GM19099 (cell line): ENCODE results near the gene SLC5A10.
A peak's percentile ranks its signal among the peaks of the same experiment; 100 is the strongest.

ENCODE experiments used
- POLR2A ChIP-seq: IDR thresholded peaks from 3 replicates; pipeline ENCODE4 v1.6.1; 2011; ENCODE audit warnings: low read depth; ENCODE audit not compliant: insufficient read length; ENCODE audit errors: extremely low read depth

The SLC5A10 gene

DNA sequence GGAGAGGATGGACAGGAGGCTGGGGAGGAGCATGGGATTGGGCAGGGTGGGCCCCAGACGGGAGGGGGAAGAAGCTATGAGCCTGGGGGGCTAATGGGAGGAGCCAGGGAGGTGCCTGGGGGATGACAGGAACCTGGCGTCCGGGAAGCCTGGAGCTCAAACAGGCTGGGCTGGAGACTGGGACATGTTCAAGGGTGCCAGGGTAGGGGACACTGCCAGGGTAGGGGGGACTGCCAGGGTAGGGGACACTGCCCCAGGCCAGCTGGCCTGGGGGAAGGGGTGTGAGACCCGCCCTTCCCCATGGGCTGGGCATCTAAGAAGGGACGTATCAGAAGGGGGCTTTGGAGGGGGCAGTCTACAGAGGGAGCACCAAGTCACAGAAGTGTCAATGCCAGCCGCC lies 59.6 kb downstream of the SLC5A10 start:
- TF ChIP-seq POLR2A = no peak

DNA sequence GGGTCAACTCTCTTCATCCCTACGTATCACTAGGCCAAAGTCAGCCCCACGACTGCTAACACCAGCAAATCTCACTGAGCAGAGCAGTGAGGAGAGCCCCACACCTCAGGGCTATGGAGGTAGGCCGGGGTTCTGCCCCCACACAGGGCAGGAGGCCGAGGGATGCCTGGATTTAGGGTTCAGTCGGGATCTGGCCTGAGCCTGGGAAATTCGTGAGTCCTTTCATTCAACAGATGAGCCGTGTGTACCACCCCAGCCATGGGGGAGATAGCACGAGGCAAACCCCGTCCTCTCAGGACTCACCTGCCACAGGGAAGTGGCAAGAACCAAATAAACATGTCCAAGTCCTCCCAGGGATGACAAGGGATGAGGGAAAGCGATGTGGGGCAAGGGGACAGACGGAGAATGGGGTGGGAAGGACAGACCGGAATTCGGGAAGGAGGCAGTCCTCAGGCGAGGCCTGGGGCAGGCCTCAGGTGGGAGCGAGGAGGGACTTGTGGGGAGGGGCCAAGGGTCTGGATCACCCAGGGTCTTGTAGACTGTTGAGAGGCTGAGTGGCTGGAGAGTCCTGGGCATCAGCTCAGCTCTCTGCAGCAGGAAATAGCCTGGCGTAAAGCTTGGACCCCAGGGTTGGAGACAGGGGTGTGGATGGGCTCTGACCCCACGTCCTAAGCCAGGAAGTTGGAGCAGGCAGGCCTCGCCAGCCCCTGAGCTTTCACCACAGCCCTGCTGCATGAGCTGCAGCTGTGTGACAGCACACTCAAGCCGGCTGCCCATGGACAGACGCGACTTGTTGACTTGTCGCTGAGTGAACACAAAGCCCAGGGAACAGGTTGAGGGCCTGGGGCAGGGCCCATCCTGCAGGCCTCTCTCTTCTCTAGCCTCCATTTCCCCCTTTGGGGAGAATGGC lies 60.5 kb downstream of the SLC5A10 start:
- TF ChIP-seq POLR2A = no peak

DNA sequence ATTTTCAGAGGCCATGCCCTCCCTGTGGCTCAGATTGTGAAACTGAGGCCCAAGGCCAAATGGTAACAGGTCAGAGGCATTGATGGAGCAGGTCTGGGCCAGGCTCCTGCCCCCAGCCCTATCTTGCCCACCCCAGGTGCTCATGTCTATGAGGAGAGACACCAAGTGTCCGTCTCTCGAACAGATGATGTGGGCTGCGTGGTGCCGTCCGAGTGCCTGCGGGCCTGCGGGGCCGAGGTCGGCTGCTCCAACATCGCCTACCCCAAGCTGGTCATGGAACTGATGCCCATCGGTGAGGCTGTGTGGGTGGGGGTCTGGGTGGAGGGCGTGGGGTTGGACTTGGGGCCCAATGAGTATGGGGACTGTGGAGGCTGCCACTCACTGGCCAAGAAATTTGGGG lies 61.3 kb downstream of the SLC5A10 start:
- no peak for TF ChIP-seq POLR2A

DNA sequence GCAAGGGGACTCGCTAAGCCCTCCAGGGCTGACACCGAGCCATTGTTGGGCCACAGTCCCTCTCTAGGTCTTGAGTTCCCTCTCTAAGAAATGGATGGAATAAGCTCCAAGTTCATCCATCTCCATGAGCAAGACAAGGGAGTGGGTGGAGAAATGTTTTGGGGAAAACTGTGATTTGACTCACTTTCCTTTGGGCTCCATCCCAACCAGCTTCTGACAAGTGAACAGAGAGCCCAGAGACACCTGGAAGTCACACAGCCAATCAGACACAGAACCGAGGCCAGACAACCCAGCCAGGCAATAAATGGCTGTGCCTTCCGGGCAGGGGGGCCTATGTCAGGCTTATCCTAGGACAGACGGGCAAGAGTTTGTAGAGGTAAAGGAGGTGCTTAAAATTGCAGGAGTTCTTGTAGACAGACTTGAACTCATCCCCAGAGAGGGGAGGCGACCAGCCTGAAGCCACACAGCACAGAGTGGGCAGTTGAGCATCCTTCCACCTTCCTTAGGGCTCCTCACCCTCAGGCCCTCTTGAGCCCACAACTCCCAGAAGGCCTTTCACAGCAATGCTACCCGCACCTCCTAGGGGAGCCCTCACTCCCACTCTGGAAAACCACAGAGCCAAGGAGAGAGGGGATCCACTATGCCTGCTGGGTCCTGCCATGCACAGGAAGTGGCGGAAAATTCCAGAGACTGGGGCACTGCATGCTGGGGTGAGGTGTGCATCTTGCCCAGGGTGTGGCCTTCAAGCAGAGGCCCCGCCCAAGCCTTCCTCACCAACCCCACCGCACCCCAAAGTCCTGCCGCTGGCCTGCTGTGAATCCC lies 62.1 kb downstream of the SLC5A10 start:
- TF ChIP-seq POLR2A = no peak

DNA sequence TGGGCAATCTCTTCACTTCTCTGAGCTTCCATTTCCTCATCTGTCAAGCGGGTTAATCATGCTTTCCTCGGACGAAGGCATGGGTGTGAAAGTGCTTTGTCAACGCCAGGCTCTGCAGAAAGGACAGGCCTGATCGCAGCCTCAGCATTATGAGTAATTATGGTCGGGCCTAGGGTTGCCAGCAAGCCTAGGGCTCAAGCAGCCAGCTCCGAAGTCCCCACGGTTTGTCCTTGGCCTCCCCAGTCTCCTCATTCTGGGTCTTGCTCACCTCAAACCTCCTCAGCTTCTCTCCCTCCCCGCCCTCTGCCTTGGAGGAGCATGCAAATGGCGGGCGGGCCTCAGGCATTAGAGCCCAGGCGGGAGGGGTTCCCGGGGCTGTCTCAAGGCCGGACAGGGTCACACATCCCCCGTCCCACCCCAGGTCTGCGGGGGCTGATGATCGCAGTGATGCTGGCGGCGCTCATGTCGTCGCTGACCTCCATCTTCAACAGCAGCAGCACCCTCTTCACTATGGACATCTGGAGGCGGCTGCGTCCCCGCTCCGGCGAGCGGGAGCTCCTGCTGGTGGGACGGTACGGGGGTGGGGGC lies 62.8 kb downstream of the SLC5A10 start:
- no peak for TF ChIP-seq POLR2A

GRCh38 chr17:19015428-19015827 lies 63.5 kb downstream of the SLC5A10 start:
- TF ChIP-seq POLR2A = no peak

GRCh38 chr17:19016297-19016696 lies 64.3 kb downstream of the SLC5A10 start:
- TF ChIP-seq POLR2A = no peak

- no peak for TF ChIP-seq POLR2A
Measured at GRCh38 chr17:19016881-19017280, 64.9 kb downstream of the SLC5A10 start.

DNA sequence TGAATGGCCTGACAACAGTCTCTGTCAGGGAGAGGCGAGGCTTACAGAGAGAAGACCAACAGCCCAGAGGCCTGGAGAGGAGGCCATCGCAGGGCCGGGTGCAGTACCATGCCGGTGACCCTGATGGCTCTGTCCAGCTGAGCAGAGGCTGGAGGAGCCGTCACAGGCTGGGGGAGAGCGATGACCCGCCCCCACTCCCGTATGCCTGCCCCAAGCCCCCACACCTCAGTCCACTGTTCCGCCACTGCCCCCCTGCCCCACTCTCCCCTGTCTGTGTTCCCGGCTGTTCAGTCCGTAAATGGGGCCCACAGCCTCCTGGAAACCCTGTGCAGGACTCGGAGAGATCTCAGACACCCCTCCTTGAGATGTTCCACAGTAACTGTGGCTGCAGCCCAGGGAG lies 65.4 kb downstream of the SLC5A10 start:
- TF ChIP-seq POLR2A = no peak

- TF ChIP-seq POLR2A = no peak
Measured at GRCh38 chr17:19017804-19018599, 66.0 kb downstream of the SLC5A10 start.

- no peak for TF ChIP-seq POLR2A
Measured at GRCh38 chr17:19018600-19018950, 66.6 kb downstream of the SLC5A10 start.

DNA sequence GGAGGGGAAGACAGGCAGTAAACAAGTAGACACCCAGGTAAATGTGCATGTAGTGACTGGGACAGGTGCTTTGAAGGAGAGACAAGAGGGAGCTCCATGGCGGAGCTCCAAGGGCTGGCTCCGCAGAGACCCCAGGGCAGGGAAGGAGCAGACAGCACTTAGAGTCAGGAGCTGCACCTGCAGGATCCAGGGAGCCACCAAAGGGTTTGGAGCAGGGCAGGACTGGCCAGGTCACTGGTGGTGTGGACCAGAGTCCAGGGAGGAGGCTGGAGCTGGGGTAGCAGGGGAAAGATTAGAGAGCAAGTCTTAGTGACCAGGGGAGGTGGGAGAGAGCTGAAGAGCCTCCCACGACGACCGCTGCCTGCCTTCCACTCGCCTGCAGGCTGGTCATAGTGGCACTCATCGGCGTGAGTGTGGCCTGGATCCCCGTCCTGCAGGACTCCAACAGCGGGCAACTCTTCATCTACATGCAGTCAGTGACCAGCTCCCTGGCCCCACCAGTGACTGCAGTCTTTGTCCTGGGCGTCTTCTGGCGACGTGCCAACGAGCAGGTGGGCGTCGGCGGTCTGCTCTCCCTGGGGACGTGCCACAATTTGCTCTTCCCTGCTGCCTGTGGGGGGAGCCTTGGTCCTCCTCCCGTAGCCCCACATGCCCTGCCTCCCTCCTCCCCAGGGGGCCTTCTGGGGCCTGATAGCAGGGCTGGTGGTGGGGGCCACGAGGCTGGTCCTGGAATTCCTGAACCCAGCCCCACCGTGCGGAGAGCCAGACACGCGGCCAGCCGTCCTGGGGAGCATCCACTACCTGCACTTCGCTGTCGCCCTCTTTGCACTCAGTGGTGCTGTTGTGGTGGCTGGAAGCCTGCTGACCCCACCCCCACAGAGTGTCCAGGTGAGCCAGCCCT lies 67.3 kb downstream of the SLC5A10 start:
- peak; percentile 32 for TF ChIP-seq POLR2A

DNA sequence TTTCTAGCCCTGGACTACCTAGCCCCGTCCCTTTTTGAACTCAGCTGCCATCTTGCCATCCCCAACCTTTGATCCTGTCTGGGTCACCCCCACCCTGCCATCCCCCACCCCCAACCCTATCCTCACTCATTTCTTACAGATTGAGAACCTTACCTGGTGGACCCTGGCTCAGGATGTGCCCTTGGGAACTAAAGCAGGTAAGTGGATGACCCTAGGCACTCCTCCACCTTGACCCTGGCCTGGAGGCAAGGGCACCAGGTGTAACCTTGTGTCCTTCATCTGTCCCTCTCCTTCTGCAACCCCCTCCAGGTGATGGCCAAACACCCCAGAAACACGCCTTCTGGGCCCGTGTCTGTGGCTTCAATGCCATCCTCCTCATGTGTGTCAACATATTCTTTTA lies 68.1 kb downstream of the SLC5A10 start:
- TF ChIP-seq POLR2A = no peak

GRCh38 chr17:19021622-19022083 lies 69.7 kb downstream of the SLC5A10 start:
- no peak for TF ChIP-seq POLR2A

DNA sequence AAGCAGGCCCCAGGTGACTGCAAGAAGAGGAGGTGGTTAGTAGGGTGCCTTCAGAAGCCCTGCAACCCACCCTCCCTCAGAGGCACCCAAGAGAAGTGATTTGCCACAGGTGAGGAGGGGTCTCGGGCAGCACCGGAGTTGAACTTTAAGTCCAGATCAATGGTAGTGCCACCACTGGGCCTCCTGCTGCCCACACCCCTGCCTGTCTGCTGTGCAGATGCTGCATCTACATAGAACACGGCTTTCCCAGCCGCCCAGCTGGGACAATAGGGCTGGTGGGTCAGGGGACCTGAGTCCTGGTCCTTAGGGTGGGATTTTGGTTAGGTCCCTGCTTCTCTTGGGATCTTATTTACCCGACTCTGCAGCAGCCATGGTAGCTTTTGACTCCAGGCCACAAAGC lies 70.2 kb downstream of the SLC5A10 start:
- TF ChIP-seq POLR2A = no peak
